Astrocyte (in vitro differentiated cells and primary cell): ENCODE data around the gene NRP1. TPM values are rescaled to one million over a fixed set of nuclear protein-coding genes. Genes with fewer than 3 reads are reported as not detected.

Experiments used
- DNase-seq: peaks from one replicate; pipeline ENCODE4 v3.0.0-alpha.2; 2010; ENCODE audit warnings: low read depth
- FAIRE-seq: peaks from 2 replicates; lab custom pipeline; 2011; peaks lifted over from hg19 to GRCh38; lab: Jason Lieb, UNC
- H2AFZ ChIP-seq: 2 replicates; pipeline ENCODE4 v1.6.0; 2012; ENCODE audit warnings: low read depth, low read length, inconsistent platforms
- H3K27ac ChIP-seq: 2 replicates; pipeline ENCODE4 v1.5.1; 2011; ENCODE audit warnings: low read depth, low read length, inconsistent platforms
- H3K27me3 ChIP-seq: 2 replicates; pipeline ENCODE4 v1.6.0; 2011; ENCODE audit warnings: low read length, inconsistent platforms; ENCODE audit not compliant: insufficient read depth
- H3K36me3 ChIP-seq: 2 replicates; pipeline ENCODE4 v1.5.1; 2011; ENCODE audit warnings: low read length, inconsistent platforms; ENCODE audit not compliant: insufficient read depth
- H3K4me1 ChIP-seq: 2 replicates; pipeline ENCODE4 v1.5.1; 2011; ENCODE audit warnings: low read length, inconsistent platforms; ENCODE audit not compliant: insufficient read depth
- H3K4me2 ChIP-seq: 2 replicates; pipeline ENCODE4 v1.6.0; 2012; ENCODE audit warnings: low read length, inconsistent platforms
- H3K4me3 ChIP-seq: 2 replicates; pipeline ENCODE4 v1.5.1; 2011; ENCODE audit warnings: low read depth, mild to moderate bottlenecking, low read length, inconsistent platforms; ENCODE audit not compliant: insufficient read depth
- H3K79me2 ChIP-seq: 2 replicates; pipeline ENCODE4 v1.6.0; 2012; ENCODE audit warnings: mild to moderate bottlenecking, low read length, inconsistent platforms; ENCODE audit not compliant: insufficient read depth
- H3K9ac ChIP-seq: 2 replicates; pipeline ENCODE4 v1.6.0; 2012; ENCODE audit warnings: mild to moderate bottlenecking, low read length, inconsistent platforms
- H3K9me3 ChIP-seq: 2 replicates; pipeline ENCODE4 v1.5.1; 2012; ENCODE audit warnings: low read depth, mild to moderate bottlenecking, low read length, inconsistent platforms; ENCODE audit not compliant: insufficient read depth
- H4K20me1 ChIP-seq: 2 replicates; pipeline ENCODE4 v1.6.0; 2012; ENCODE audit warnings: low read length, inconsistent platforms; ENCODE audit not compliant: insufficient read depth
- H3K27ac Mint-ChIP-seq: one replicate; pipeline ENCODE4 v1.8.0; 2021; ENCODE audit warnings: mild to moderate bottlenecking, mixed read lengths; ENCODE audit not compliant: unreplicated experiment
- H3K27me3 Mint-ChIP-seq: one replicate; pipeline ENCODE4 v1.8.0; 2021; ENCODE audit warnings: low read depth, mixed read lengths; ENCODE audit not compliant: unreplicated experiment
- H3K36me3 Mint-ChIP-seq: one replicate; pipeline ENCODE4 v1.8.0; 2021; ENCODE audit warnings: low read depth, mixed read lengths; ENCODE audit not compliant: unreplicated experiment
- H3K4me1 Mint-ChIP-seq: one replicate; pipeline ENCODE4 v1.8.0; 2021; ENCODE audit warnings: low read depth, mixed read lengths; ENCODE audit not compliant: unreplicated experiment
- H3K4me3 Mint-ChIP-seq: one replicate; pipeline ENCODE4 v1.8.0; 2021; ENCODE audit warnings: mild to moderate bottlenecking, moderate library complexity, mixed read lengths; ENCODE audit not compliant: unreplicated experiment
- H3K9me3 Mint-ChIP-seq: one replicate; pipeline ENCODE4 v1.8.0; 2021; ENCODE audit warnings: mild to moderate bottlenecking, mixed read lengths; ENCODE audit not compliant: unreplicated experiment
- CTCF ChIP-seq: IDR thresholded peaks from 2 replicates; pipeline ENCODE4 v1.5.1; 2011; ENCODE audit warnings: low read depth, mild to moderate bottlenecking, inconsistent platforms, low read length, moderate library complexity; ENCODE audit not compliant: insufficient read depth
- EZH2 ChIP-seq: IDR thresholded peaks from 2 replicates; pipeline ENCODE4 v1.6.1; 2012; ENCODE audit warnings: mild to moderate bottlenecking, low read length, inconsistent platforms; ENCODE audit not compliant: insufficient read depth
- total RNA-seq: library from RNA; stranded (reverse); gene quantifications from 2 replicates; pipeline ENCODE4 v1.2.1, GENCODE V29; 2021

Gene NRP1
- total RNA-seq, 1 donor from 2014 or later = 59.4 TPM

DNA sequence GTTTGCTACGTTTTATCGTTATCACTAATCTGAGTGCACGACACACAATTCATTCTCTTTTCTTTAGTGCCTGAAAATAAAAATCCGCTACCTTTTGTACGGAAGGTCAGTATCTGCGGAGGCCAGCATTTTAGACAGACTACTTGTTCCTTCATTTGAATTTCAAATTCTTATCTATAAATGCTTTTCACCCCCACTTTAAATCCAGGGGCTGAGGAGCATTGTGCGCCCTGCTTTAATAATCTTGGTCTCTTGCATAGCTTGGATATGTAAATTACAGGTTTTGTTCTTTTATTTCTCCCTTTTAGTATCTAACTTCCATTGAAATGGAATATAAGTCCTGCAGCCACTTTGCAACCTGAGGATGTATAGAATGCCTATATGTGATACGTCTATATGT is 44.7 kb downstream of the NRP1 start:
- peaks cover 33% of the 10 kb centered on the region for H4K20me1 ChIP-seq
- no peak overlapping the region for H2AFZ ChIP-seq
- no peak overlapping the region for H3K4me3 ChIP-seq
- Mint-ChIP-seq H3K27me3 (no peaks in the 10 kb centered on the region), H3K36me3 (peaks cover 5% of the 10 kb centered on the region), H3K27ac (no peak overlapping the region), H3K4me3 (no peak overlapping the region), H3K4me1 (peaks cover 22% of the 10 kb centered on the region), H3K9me3 (no peaks in the 10 kb centered on the region)
- H3K9ac ChIP-seq = no peak overlapping the region
- DNase-seq (no peak), FAIRE-seq (no peak)
- peaks cover 91% of the 10 kb centered on the region for H3K79me2 ChIP-seq
- no peaks in the 10 kb centered on the region for H3K9me3 ChIP-seq
- peaks cover 8% of the 10 kb centered on the region for H3K36me3 ChIP-seq
- no peak overlapping the region for H3K4me2 ChIP-seq
- H3K27me3 ChIP-seq = no peaks in the 10 kb centered on the region
- H3K4me1 ChIP-seq = peaks cover 29% of the 10 kb centered on the region
- TF ChIP-seq EZH2 (no peak), CTCF (no peak)
- H3K27ac ChIP-seq = no peak overlapping the region

GRCh38 chr10:33288127-33288526 is 46.3 kb downstream of the NRP1 start:
- no peak for DNase-seq
- Histone ChIP-seq H3K36me3 (no peaks in the 10 kb centered on the region), H3K4me3 (no peak overlapping the region), H3K9ac (no peak overlapping the region), H3K27me3 (no peaks in the 10 kb centered on the region), H3K9me3 (no peaks in the 10 kb centered on the region), H2AFZ (no peak overlapping the region), H3K79me2 (peaks cover 91% of the 10 kb centered on the region), H3K4me2 (no peak overlapping the region), H4K20me1 (peaks cover 35% of the 10 kb centered on the region), H3K4me1 (peaks cover 29% of the 10 kb centered on the region), H3K27ac (no peak overlapping the region)
- H3K36me3 Mint-ChIP-seq = peaks cover 3% of the 10 kb centered on the region
- no peaks in the 10 kb centered on the region for H3K27me3 Mint-ChIP-seq
- TF ChIP-seq CTCF = no peak
- TF ChIP-seq EZH2 = no peak
- FAIRE-seq = no peak
- no peaks in the 10 kb centered on the region for H3K9me3 Mint-ChIP-seq
- no peak overlapping the region for H3K27ac Mint-ChIP-seq
- H3K4me3 Mint-ChIP-seq = no peak overlapping the region
- peaks cover 21% of the 10 kb centered on the region for H3K4me1 Mint-ChIP-seq

- no peak for DNase-seq
- H3K27me3 Mint-ChIP-seq = no peaks in the 10 kb centered on the region
- Histone ChIP-seq H2AFZ (no peak overlapping the region), H3K4me3 (no peak overlapping the region), H3K27ac (no peak overlapping the region), H3K4me2 (no peak overlapping the region), H3K9me3 (no peaks in the 10 kb centered on the region), H4K20me1 (peaks cover 35% of the 10 kb centered on the region), H3K79me2 (peaks cover 91% of the 10 kb centered on the region), H3K36me3 (no peaks in the 10 kb centered on the region), H3K27me3 (no peaks in the 10 kb centered on the region), H3K4me1 (peaks cover 23% of the 10 kb centered on the region), H3K9ac (no peak overlapping the region)
- no peak overlapping the region for H3K27ac Mint-ChIP-seq
- H3K36me3 Mint-ChIP-seq = peaks cover 3% of the 10 kb centered on the region
- no peaks in the 10 kb centered on the region for H3K9me3 Mint-ChIP-seq
- FAIRE-seq = no peak
- TF ChIP-seq CTCF (no peak), EZH2 (no peak)
- peaks cover 17% of the 10 kb centered on the region for H3K4me1 Mint-ChIP-seq
- no peak overlapping the region for H3K4me3 Mint-ChIP-seq
Observed at GRCh38 chr10:33287112-33287511, 47.4 kb downstream of the NRP1 start.
